Measurements from ENCODE around the gene PIP4K2C. TPM values are rescaled to one million over a fixed set of nuclear protein-coding genes. Genes with fewer than 3 reads are reported as not detected.
"Not testable (repeated sequence)": the region's sequence is repeated elsewhere in the genome, so short reads cannot be mapped to it uniquely, and the experiment has no call there.

The PIP4K2C gene
- total RNA-seq, 3 donors from 2014 or later (not counting 1 experiment from before 2014, with no cell fraction given) = 41.0 to 62.9 (median 52.0) TPM

DNA sequence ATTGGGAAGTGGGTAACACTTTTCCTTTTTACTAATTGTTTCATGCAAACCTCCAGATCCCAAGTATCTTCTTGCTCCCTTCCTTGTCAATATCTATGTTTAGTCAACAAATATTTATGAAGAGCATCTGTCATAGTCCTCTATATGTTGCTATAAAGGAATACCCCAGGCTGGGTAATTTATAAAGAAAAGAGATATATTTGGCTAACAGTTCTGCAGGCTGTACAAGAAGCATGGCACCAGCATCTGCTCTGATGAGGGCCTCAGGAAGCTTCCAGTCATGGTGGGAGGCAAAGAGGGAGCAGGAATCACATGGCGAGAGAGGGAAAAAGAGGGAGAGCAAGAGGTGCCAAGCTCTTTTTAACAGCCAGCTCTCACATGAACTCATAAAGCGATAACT lies 36.5 kb upstream of the PIP4K2C start:
- no peaks in the 10 kb centered on the region for H3K36me3 ChIP-seq (ENCODE audit: control insufficient read depth, insufficient read depth, low read length)
- intact Hi-C loops (cut with micrococcal nuclease) = no loop called here
- WGBS (ENCODE audit: insufficient coverage) = 96% methylated on average over 2 of the region's 2 CpGs

GRCh38 chr12:57554897-57555296 lies 36.1 kb upstream of the PIP4K2C start:
- H3K36me3 Mint-ChIP-seq = no peaks in the 10 kb centered on the region
- H3K9me3 ChIP-seq (ENCODE audit: control insufficient read depth, insufficient read depth, low read length) = no peaks in the 10 kb centered on the region
- peaks cover 0 to 9% of the 10 kb centered on the region in 2 donors for H3K4me1 Mint-ChIP-seq
- H3K4me1 ChIP-seq (ENCODE audit: control insufficient read depth, insufficient read depth, low read length) = peaks cover 6% of the 10 kb centered on the region
- peaks cover 12 to 27% of the 10 kb centered on the region in 2 donors for H3K27me3 Mint-ChIP-seq (ENCODE audit: low read depth in 2 of 2)
- H3K27me3 ChIP-seq (ENCODE audit: control insufficient read depth, insufficient read depth, low read length) = peaks cover 5% of the 10 kb centered on the region
- H3K4me3 ChIP-seq (ENCODE audit: low read length) = no peak overlapping the region
- no peak overlapping the region for H3K4me3 Mint-ChIP-seq
- H3K27ac Mint-ChIP-seq = no peak overlapping the region
- no peak overlapping the region for H3K27ac ChIP-seq (ENCODE audit: low read length)
- ATAC-seq (no peak), DNase-seq (no peak)
- H3K9me3 Mint-ChIP-seq = no peaks in the 10 kb centered on the region
- no peak for TF ChIP-seq CTCF (IDR thresholded peaks at IDR 0.05)
- intact Hi-C loops (cut with micrococcal nuclease) = no loop called here
- H3K36me3 ChIP-seq (ENCODE audit: control insufficient read depth, insufficient read depth, low read length) = no peaks in the 10 kb centered on the region
- WGBS (ENCODE audit: insufficient coverage) = 100% methylated on average over 1 of the region's 1 CpG

More for the DNA sequence above, 36.5 kb upstream of the PIP4K2C start:
- peaks cover 12 to 29% of the 10 kb centered on the region in 2 donors for H3K27me3 Mint-ChIP-seq (ENCODE audit: low read depth in 2 of 2)
- H3K27ac Mint-ChIP-seq = no peak overlapping the region
- H3K36me3 Mint-ChIP-seq = no peaks in the 10 kb centered on the region
- H3K9me3 Mint-ChIP-seq = no peaks in the 10 kb centered on the region
- no peak overlapping the region for H3K27ac ChIP-seq (ENCODE audit: low read length)
- H3K9me3 ChIP-seq (ENCODE audit: control insufficient read depth, insufficient read depth, low read length) = no peaks in the 10 kb centered on the region
- peaks cover 0 to 9% of the 10 kb centered on the region in 2 donors for H3K4me1 Mint-ChIP-seq
- DNase-seq (no peak), ATAC-seq (no peak)
- peaks cover 7% of the 10 kb centered on the region for H3K27me3 ChIP-seq (ENCODE audit: control insufficient read depth, insufficient read depth, low read length)
- H3K4me3 ChIP-seq (ENCODE audit: low read length) = no peak overlapping the region
- no peak overlapping the region for H3K4me3 Mint-ChIP-seq
- H3K4me1 ChIP-seq (ENCODE audit: control insufficient read depth, insufficient read depth, low read length) = peaks cover 9% of the 10 kb centered on the region
- no peak for TF ChIP-seq CTCF (IDR thresholded peaks at IDR 0.05)

GRCh38 chr12:57558864-57559263 lies 32.1 kb upstream of the PIP4K2C start:
- WGBS (ENCODE audit: insufficient coverage) = 96% methylated on average over 4 of the region's 4 CpGs
- no peak for TF ChIP-seq CTCF (IDR thresholded peaks at IDR 0.05)
- no peak overlapping the region for H3K27ac Mint-ChIP-seq
- peaks cover 17 to 22% of the 10 kb centered on the region in 2 donors for H3K27me3 Mint-ChIP-seq (ENCODE audit: low read depth in 2 of 2)
- no peak for ATAC-seq
- DNase-seq = no peak
- Histone ChIP-seq H3K27ac (ENCODE audit: low read length) (no peak overlapping the region), H3K27me3 (ENCODE audit: control insufficient read depth, insufficient read depth, low read length) (peaks cover 3% of the 10 kb centered on the region), H3K36me3 (ENCODE audit: control insufficient read depth, insufficient read depth, low read length) (no peaks in the 10 kb centered on the region), H3K4me1 (ENCODE audit: control insufficient read depth, insufficient read depth, low read length) (no peaks in the 10 kb centered on the region), H3K4me3 (ENCODE audit: low read length) (no peak overlapping the region), H3K9me3 (ENCODE audit: control insufficient read depth, insufficient read depth, low read length) (no peaks in the 10 kb centered on the region)
- H3K36me3 Mint-ChIP-seq = no peaks in the 10 kb centered on the region
- H3K4me1 Mint-ChIP-seq = no peaks in the 10 kb centered on the region
- intact Hi-C loops (cut with micrococcal nuclease) = no loop called here
- H3K9me3 Mint-ChIP-seq = no peaks in the 10 kb centered on the region
- H3K4me3 Mint-ChIP-seq = no peak overlapping the region

DNA sequence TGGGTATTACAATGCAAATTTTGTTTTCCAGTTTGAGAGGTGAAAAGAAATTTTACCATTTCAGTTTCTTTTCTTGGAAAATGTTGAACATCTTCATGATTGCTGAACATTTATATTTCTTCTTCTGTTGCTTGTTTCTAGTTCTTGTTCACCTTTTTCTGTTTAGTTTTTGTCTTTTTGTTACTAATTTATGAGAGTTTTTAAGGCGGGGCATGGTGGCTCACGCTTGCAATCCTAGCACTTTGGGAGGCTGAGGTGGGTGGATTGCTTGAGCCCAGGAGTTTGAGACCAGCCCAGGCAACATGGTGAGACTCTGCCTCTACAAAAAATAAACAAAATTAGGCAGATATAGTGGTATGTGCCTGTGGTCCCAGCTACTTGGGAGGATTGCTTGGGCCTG lies 30.5 kb upstream of the PIP4K2C start:
- intact Hi-C loops (cut with micrococcal nuclease) = no loop called here
- DNase-seq (no peak), ATAC-seq (no peak)
- H3K27me3 Mint-ChIP-seq (ENCODE audit: low read depth in 2 of 2) = peaks cover 28 to 29% of the 10 kb centered on the region in 2 donors
- H3K4me3 ChIP-seq (ENCODE audit: low read length) = no peak overlapping the region
- WGBS (ENCODE audit: insufficient coverage) = 96% methylated on average over 2 of the region's 2 CpGs
- H3K4me3 Mint-ChIP-seq = no peak overlapping the region
- no peaks in the 10 kb centered on the region for H3K4me1 ChIP-seq (ENCODE audit: control insufficient read depth, insufficient read depth, low read length)
- no peak overlapping the region for H3K27ac Mint-ChIP-seq
- no peaks in the 10 kb centered on the region for H3K9me3 ChIP-seq (ENCODE audit: control insufficient read depth, insufficient read depth, low read length)
- H3K9me3 Mint-ChIP-seq = no peaks in the 10 kb centered on the region
- no peaks in the 10 kb centered on the region for H3K36me3 Mint-ChIP-seq
- TF ChIP-seq CTCF (IDR thresholded peaks at IDR 0.05) = no peak
- no peak overlapping the region for H3K27ac ChIP-seq (ENCODE audit: low read length)
- H3K36me3 ChIP-seq (ENCODE audit: control insufficient read depth, insufficient read depth, low read length) = no peaks in the 10 kb centered on the region
- H3K27me3 ChIP-seq (ENCODE audit: control insufficient read depth, insufficient read depth, low read length) = peaks cover 3% of the 10 kb centered on the region
- H3K4me1 Mint-ChIP-seq = no peaks in the 10 kb centered on the region

DNA sequence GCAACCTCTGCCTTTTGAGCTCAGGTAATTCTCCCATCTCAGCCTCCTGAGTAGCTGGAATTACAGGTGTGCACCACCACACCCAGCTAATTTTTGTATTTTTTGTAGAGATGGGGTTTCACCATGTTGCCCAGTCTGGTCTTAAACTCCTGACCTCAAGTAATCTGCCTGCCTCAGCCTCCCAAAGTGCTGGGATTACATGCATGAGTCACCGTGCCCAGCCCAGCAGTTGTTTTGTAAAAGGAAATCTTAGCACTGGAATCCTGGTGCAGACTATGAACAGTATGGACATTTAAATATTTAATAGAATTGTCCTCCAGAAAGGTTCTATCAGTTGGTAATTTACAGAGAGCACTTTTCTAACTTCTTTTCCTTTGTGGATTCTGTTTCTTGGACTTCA lies 29.9 kb upstream of the PIP4K2C start:
- H3K36me3 ChIP-seq (ENCODE audit: control insufficient read depth, insufficient read depth, low read length); intact Hi-C loops (cut with micrococcal nuclease); H3K27ac Mint-ChIP-seq; H3K9me3 Mint-ChIP-seq; H3K4me3 ChIP-seq (ENCODE audit: low read length); DNase-seq; H3K36me3 Mint-ChIP-seq; H3K4me1 Mint-ChIP-seq; H3K27me3 ChIP-seq (ENCODE audit: control insufficient read depth, insufficient read depth, low read length); H3K4me1 ChIP-seq (ENCODE audit: control insufficient read depth, insufficient read depth, low read length); H3K4me3 Mint-ChIP-seq; H3K9me3 ChIP-seq (ENCODE audit: control insufficient read depth, insufficient read depth, low read length); H3K27ac ChIP-seq (ENCODE audit: low read length); ATAC-seq: not testable (repeated sequence)
- 67% methylated on average over 1 of the region's 1 CpG for WGBS (ENCODE audit: insufficient coverage)
- peaks cover 28 to 29% of the 10 kb centered on the region in 2 donors for H3K27me3 Mint-ChIP-seq (ENCODE audit: low read depth in 2 of 2)
